ENCODE results near the gene SH3BGR. TPM values are rescaled to one million over a fixed set of nuclear protein-coding genes. Genes with fewer than 3 reads are reported as not detected.

Gene SH3BGR
- total and polyA plus RNA-seq, 2 donors (not counting 1 experiment from before 2014, with no cell fraction given), result 1.8 to 6.8 TPM

GRCh38 chr21:39525601-39526000, 73.8 kb downstream of the SH3BGR start:
- H2AFZ ChIP-seq (ENCODE audit: low read length), result no peak overlapping the region
- DNase-seq (ENCODE audit: low read depth in 2 of 2), result no peak
- H4K20me1 ChIP-seq (ENCODE audit: control insufficient read depth, extremely low read depth, insufficient read depth, low read length), result no peaks in the 10 kb centered on the region
- H3K9ac ChIP-seq (ENCODE audit: insufficient read depth, low read length), result no peak overlapping the region
- no peaks in the 10 kb centered on the region for H3K36me3 ChIP-seq (ENCODE audit: control insufficient read depth, insufficient read depth, low read length)
- no peaks in the 10 kb centered on the region for H3K4me1 ChIP-seq (ENCODE audit: control insufficient read depth, extremely low read depth, insufficient read depth, low read length)
- H3K79me2 ChIP-seq (ENCODE audit: control insufficient read depth, insufficient read depth, low read length), result no peaks in the 10 kb centered on the region
- TF ChIP-seq EZH2 (IDR thresholded peaks at IDR 0.05; ENCODE audit: low read length, missing control alignments), result no peak
- TF ChIP-seq CTCF (conservative IDR thresholded peaks at IDR 0.05 in 1 of 2, IDR thresholded peaks at IDR 0.05 in 1 of 2; ENCODE audit: low read depth in 1 of 2, low read length in 2 of 2), result no peak
- no peaks in the 10 kb centered on the region for H3K27me3 ChIP-seq (ENCODE audit: control insufficient read depth, insufficient read depth, low read length)
- no peak overlapping the region for H3K4me3 ChIP-seq (replicated peaks in 1 of 4; ENCODE audit: control extremely low read depth in 1 of 4, insufficient read depth in 1 of 4, low read depth in 3 of 4, low read length in 4 of 4)
- no peak overlapping the region for H3K4me2 ChIP-seq (ENCODE audit: extremely low read depth, insufficient read depth, low read length)
- no peak overlapping the region for H3K27ac ChIP-seq (ENCODE audit: insufficient read depth, low read length)
- no peaks in the 10 kb centered on the region for H3K9me3 ChIP-seq (ENCODE audit: control insufficient read depth, insufficient read depth, low read depth, low read length)

DNA sequence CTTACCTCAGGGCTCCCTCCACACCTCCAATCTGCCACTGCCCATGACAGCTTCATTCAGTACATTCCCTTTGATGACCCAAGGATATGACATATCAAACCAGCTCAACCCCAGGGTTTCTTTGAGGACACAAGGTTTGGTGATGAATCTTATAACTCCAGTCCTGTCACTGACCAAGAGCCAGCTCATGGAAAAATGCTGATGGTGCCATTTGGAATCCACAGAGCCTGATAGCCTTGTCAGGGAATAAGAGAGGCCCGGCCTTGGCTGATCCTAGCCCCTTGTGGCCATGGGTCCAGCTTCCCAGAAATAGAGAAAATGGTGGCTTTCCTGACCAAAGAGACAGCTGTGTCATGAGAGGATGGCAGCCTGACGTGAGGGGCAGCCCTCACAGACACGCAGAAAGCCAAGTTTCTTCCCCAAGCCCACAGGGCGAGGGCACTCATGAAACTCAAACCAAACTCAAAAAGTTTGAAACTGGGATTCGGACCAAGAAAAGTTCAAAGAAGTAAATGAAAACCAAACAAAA, 75.4 kb downstream of the SH3BGR start:
- no peak overlapping the region for H2AFZ ChIP-seq (ENCODE audit: low read length)
- H3K9me3 ChIP-seq (ENCODE audit: control insufficient read depth, insufficient read depth, low read depth, low read length), result no peaks in the 10 kb centered on the region
- H3K27ac ChIP-seq (ENCODE audit: insufficient read depth, low read length), result no peak overlapping the region
- DNase-seq (ENCODE audit: low read depth in 2 of 2), result no peak
- no peak overlapping the region for H3K4me2 ChIP-seq (ENCODE audit: extremely low read depth, insufficient read depth, low read length)
- H3K9ac ChIP-seq (ENCODE audit: insufficient read depth, low read length), result no peak overlapping the region
- H3K36me3 ChIP-seq (ENCODE audit: control insufficient read depth, insufficient read depth, low read length), result no peaks in the 10 kb centered on the region
- no peaks in the 10 kb centered on the region for H4K20me1 ChIP-seq (ENCODE audit: control insufficient read depth, extremely low read depth, insufficient read depth, low read length)
- H3K4me3 ChIP-seq (replicated peaks in 1 of 4; ENCODE audit: control extremely low read depth in 1 of 4, insufficient read depth in 1 of 4, low read depth in 3 of 4, low read length in 4 of 4), result no peak overlapping the region
- H3K79me2 ChIP-seq (ENCODE audit: control insufficient read depth, insufficient read depth, low read length), result no peaks in the 10 kb centered on the region
- no peaks in the 10 kb centered on the region for H3K4me1 ChIP-seq (ENCODE audit: control insufficient read depth, extremely low read depth, insufficient read depth, low read length)
- no peaks in the 10 kb centered on the region for H3K27me3 ChIP-seq (ENCODE audit: control insufficient read depth, insufficient read depth, low read length)
- TF ChIP-seq EZH2 (IDR thresholded peaks at IDR 0.05; ENCODE audit: low read length, missing control alignments) (no peak), CTCF (conservative IDR thresholded peaks at IDR 0.05 in 1 of 2, IDR thresholded peaks at IDR 0.05 in 1 of 2; ENCODE audit: low read depth in 1 of 2, low read length in 2 of 2) (no peak)

DNA sequence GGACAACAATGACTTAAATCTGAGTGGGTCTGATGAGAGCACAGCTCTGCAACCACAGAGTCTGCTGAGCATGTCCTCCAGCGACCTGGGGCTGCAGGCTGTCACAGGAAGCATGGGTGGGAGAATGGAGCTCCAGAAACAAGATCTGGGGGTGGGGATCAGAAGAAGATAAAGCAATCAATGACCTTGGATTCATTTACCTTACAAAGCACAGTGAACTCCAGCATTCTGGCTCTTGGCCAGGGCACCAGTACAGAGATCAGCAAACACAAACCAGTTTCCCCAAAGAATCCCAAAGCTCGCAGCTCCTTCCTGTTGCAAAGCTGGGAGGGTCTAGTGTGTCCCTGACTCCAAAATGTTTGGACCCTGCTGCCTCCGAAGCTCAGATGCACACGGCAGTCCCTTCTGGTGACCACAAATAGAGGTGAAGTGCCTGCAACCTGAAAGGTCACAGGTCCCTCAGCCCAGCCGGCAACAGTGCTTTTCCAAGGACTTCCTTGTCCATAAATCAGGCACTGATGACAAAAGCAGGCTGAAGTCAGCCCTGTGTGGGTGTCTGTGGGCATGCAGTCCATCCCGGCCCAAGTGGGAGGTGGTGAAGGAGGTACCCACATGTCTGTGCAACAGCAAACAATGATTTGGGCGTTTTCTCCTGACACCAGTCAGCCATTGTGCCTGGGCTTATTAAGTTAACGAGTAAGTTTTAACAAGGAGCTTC, 76.1 kb downstream of the SH3BGR start:
- Histone ChIP-seq H2AFZ (ENCODE audit: low read length) (no peak overlapping the region), H3K9ac (ENCODE audit: insufficient read depth, low read length) (no peak overlapping the region), H3K4me1 (ENCODE audit: control insufficient read depth, extremely low read depth, insufficient read depth, low read length) (no peaks in the 10 kb centered on the region), H4K20me1 (ENCODE audit: control insufficient read depth, extremely low read depth, insufficient read depth, low read length) (no peaks in the 10 kb centered on the region), H3K4me2 (ENCODE audit: extremely low read depth, insufficient read depth, low read length) (no peak overlapping the region), H3K4me3 (replicated peaks in 1 of 4; ENCODE audit: control extremely low read depth in 1 of 4, insufficient read depth in 1 of 4, low read depth in 3 of 4, low read length in 4 of 4) (no peak overlapping the region), H3K9me3 (ENCODE audit: control insufficient read depth, insufficient read depth, low read depth, low read length) (no peaks in the 10 kb centered on the region), H3K27me3 (ENCODE audit: control insufficient read depth, insufficient read depth, low read length) (no peaks in the 10 kb centered on the region), H3K27ac (ENCODE audit: insufficient read depth, low read length) (no peak overlapping the region), H3K36me3 (ENCODE audit: control insufficient read depth, insufficient read depth, low read length) (no peaks in the 10 kb centered on the region), H3K79me2 (ENCODE audit: control insufficient read depth, insufficient read depth, low read length) (no peaks in the 10 kb centered on the region)
- no peak for DNase-seq (ENCODE audit: low read depth in 2 of 2)
- TF ChIP-seq CTCF (conservative IDR thresholded peaks at IDR 0.05 in 1 of 2, IDR thresholded peaks at IDR 0.05 in 1 of 2; ENCODE audit: low read depth in 1 of 2, low read length in 2 of 2), result no peak
- TF ChIP-seq EZH2 (IDR thresholded peaks at IDR 0.05; ENCODE audit: low read length, missing control alignments), result no peak

All from fibroblast of lung (primary cell).